ENCODE results near the gene PLCH1.

GRCh38 chr3:155342344-155342743 is 402.5 kb downstream of the PLCH1 start:
- no peak for TF ChIP-seq POLR2AphosphoS5 (IDR thresholded peaks at IDR 0.05; ENCODE audit: low read depth, low read length)
- TF ChIP-seq TAF1 (IDR thresholded peaks at IDR 0.05; ENCODE audit: borderline replicate concordance, insufficient read depth, low read length): no peak
- TF ChIP-seq, protein P1, sequence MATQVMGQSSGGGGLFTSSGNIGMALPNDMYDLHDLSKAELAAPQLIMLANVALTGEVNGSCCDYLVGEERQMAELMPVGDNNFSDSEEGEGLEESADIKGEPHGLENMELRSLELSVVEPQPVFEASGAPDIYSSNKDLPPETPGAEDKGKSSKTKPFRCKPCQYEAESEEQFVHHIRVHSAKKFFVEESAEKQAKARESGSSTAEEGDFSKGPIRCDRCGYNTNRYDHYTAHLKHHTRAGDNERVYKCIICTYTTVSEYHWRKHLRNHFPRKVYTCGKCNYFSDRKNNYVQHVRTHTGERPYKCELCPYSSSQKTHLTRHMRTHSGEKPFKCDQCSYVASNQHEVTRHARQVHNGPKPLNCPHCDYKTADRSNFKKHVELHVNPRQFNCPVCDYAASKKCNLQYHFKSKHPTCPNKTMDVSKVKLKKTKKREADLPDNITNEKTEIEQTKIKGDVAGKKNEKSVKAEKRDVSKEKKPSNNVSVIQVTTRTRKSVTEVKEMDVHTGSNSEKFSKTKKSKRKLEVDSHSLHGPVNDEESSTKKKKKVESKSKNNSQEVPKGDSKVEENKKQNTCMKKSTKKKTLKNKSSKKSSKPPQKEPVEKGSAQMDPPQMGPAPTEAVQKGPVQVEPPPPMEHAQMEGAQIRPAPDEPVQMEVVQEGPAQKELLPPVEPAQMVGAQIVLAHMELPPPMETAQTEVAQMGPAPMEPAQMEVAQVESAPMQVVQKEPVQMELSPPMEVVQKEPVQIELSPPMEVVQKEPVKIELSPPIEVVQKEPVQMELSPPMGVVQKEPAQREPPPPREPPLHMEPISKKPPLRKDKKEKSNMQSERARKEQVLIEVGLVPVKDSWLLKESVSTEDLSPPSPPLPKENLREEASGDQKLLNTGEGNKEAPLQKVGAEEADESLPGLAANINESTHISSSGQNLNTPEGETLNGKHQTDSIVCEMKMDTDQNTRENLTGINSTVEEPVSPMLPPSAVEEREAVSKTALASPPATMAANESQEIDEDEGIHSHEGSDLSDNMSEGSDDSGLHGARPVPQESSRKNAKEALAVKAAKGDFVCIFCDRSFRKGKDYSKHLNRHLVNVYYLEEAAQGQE (IDR thresholded peaks at IDR 0.05; ENCODE audit: insufficient read depth in 1 of 2, low read depth in 2 of 2, low read length in 2 of 2): no peak
